GM21529 (cell line): ENCODE measurements around the gene BEND2.

ENCODE experiments used
- ATAC-seq: cut with Tn5 transposase; IDR thresholded peaks from one replicate; pipeline ENCODE4 v1.9.1; 2021; ENCODE audit not compliant: unreplicated experiment

Gene BEND2

GRCh38 chrX:18146009-18146408, 74.7 kb downstream of the BEND2 start:
- no peak for ATAC-seq

GRCh38 chrX:18136816-18137215, 83.9 kb downstream of the BEND2 start:
- no peak for ATAC-seq

GRCh38 chrX:18133605-18134004, 87.1 kb downstream of the BEND2 start:
- no peak for ATAC-seq

- no peak for ATAC-seq
Observed at GRCh38 chrX:18129690-18130089, 91.0 kb downstream of the BEND2 start.

DNA sequence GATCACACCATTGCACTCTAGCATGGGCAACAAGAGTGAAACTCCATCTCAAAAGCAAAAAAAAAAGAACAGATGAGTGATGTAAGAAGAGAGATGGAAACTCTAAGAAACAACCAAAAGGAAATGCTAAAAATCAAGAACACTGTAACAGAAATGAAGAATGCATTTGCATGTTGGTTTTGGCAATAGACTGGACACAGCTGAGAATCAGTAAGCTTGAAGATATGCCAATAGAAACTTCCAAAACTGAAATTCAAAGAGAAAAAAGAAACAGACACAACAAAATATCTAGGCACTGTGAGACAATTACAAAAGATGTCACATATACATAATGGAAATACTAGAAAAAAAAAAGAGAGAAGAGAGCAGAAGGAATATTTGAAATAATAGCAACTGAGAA, 93.7 kb downstream of the BEND2 start:
- ATAC-seq = no peak

- no peak for ATAC-seq
Observed at GRCh38 chrX:18119856-18120255, 100.8 kb downstream of the BEND2 start.
